ENCODE measurements around the gene USF2. TPM values are rescaled to one million over a fixed set of nuclear protein-coding genes. Genes with fewer than 3 reads are reported as not detected.

Gene USF2
- total and polyA plus RNA-seq, 2 of the 4 experiments (the other 2 are of a cell fraction): 21.3 to 65.6 TPM

DNA sequence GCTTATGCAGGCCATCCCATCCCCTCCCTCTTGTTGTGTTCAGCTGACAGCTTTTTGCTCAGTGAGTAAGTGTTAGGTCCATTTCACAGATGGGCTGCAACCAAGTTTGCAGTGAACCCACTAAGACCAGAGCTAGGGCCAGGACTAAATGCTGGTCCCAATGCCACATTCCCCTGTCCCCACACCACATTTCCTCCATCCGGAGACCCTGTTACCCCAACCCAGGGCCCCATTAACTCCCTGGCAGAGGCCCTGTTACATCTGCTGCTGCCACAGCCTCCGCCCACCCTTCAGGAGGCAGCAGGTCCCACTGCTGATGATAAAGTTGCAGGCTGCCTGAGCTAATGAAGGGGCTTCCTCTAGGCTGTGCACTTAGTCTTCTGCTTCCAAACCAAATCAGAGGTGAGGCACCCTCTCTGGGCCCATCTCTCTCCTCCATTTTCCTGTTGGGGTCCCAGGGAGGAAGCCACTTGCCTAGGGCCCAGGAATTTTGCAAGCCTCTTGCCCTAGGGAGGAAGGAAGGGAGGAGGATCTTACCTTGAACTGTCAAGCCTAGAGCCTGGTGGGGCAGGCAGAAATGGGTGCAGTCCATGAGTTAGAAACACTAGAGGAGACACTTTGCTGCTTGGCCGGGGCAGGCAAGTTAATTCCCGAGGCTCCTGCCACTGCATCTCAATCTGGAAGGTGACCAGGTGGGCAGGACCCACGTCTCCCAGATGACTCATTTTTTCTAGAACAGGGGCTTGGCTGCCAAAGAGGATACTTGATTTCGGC lies 3.4 kb upstream of the USF2 start:
- no peak for ATAC-seq (ENCODE audit: low read depth)
- peaks cover 9 to 25% of the 10 kb centered on the region in 2 experiments; a peak in 3 of 4 replicates for H3K79me1 ChIP-seq (ENCODE audit: low read depth in 1 of 2, low read length in 2 of 2)
- intact Hi-C loops (cut with micrococcal nuclease) (loop anchor here (5.0 kb wide), 1 partner anchor 123 kb away; the partner anchor contains the start of gene FXYD7), dilution Hi-C loops (cut with HindIII; ENCODE audit: low sequenced_read_pairs, unreplicated experiment) (no loop called here), in situ Hi-C loops (cut with MboI; ENCODE audit: low sequenced_read_pairs) (no loop called here)
- peaks cover 8% of the 10 kb centered on the region for H3K9me1 ChIP-seq (ENCODE audit: insufficient read depth, low read length)
- peaks cover 7% of the 10 kb centered on the region for H3K4me1 ChIP-seq (ENCODE audit: control insufficient read depth, insufficient read depth, low read length)
- H2BK5ac ChIP-seq (ENCODE audit: low read depth, low read length, poor library complexity, severe bottlenecking): no peak overlapping the region
- ChIA-PET POLR2A (ENCODE audit: unreplicated experiment) (no interaction called here), CTCF (no interaction called here)
- no peak overlapping the region for H2BK20ac ChIP-seq (ENCODE audit: low read depth, low read length)
- H4K5ac ChIP-seq (ENCODE audit: low read depth, low read length): no peak overlapping the region
- H4K8ac ChIP-seq (ENCODE audit: low read depth in 2 of 2, low read length in 2 of 2): no peak overlapping the region
- H3K27me3 ChIP-seq (ENCODE audit: control insufficient read depth, insufficient read depth, low read length): no peaks in the 10 kb centered on the region
- H3K27ac ChIP-seq (ENCODE audit: insufficient read depth, low read length): no peak overlapping the region
- no peak overlapping the region for H4K91ac ChIP-seq (ENCODE audit: insufficient read depth, low read depth, low read length)
- H3K4ac ChIP-seq (ENCODE audit: low read depth, low read length): no peak overlapping the region
- no peak overlapping the region for H3K14ac ChIP-seq (replicated peaks; ENCODE audit: low read depth, low read length)
- no peak overlapping the region for H3K18ac ChIP-seq (ENCODE audit: low read depth, low read length)
- no peak overlapping the region for H2BK15ac ChIP-seq (ENCODE audit: low read depth, low read length)
- no peak overlapping the region for H2AK5ac ChIP-seq (ENCODE audit: low read depth, low read length)
- H3K4me2 ChIP-seq (ENCODE audit: low read depth, low read length): no peak overlapping the region
- DNase-seq: no peak
- no TSS peak for BruUV-seq (replicated peaks)
- H3K9me3 ChIP-seq (ENCODE audit: control insufficient read depth, insufficient read depth, low read length): no peaks in the 10 kb centered on the region
- H2BK120ac ChIP-seq (ENCODE audit: low read depth, low read length): no peak overlapping the region
- WGBS, 2 experiments (ENCODE audit: extremely low coverage in 2 of 2, insufficient read length in 1 of 2): 70% methylated on average over 5 of the region's 6 CpGs; no CpG with 5 or more reads in 1 of the 2 experiments
- peaks cover 2% of the 10 kb centered on the region for H3K36me3 ChIP-seq (ENCODE audit: control insufficient read depth, insufficient read depth, low read length)
- H2AFZ ChIP-seq (replicated peaks; ENCODE audit: low read length, poor library complexity): no peak overlapping the region
- no peak overlapping the region for H3K9ac ChIP-seq (ENCODE audit: low read depth, low read length)
- H3K4me3 ChIP-seq (ENCODE audit: insufficient read depth, low read depth, low read length): no peak overlapping the region
- no peak overlapping the region for H2AK9ac ChIP-seq (replicated peaks; ENCODE audit: low read depth, low read length, poor library complexity)
- H4K20me1 ChIP-seq (ENCODE audit: insufficient read depth, low read length): no peaks in the 10 kb centered on the region
- H3K56ac ChIP-seq (ENCODE audit: extremely low read depth, insufficient read depth, low read length): no peak overlapping the region
- peak overlapping the region; percentile 48; the same call in 1 of the 2 replicates for H3K23ac ChIP-seq (ENCODE audit: low read depth, low read length)
- TF ChIP-seq FOS (IDR thresholded peaks at IDR 0.05; ENCODE audit: low read depth, low read length) (no peak), MAFK (IDR thresholded peaks at IDR 0.05; ENCODE audit: low read depth, low read length) (no peak), CEBPB (IDR thresholded peaks at IDR 0.05; ENCODE audit: low read depth, low read length) (no peak), MXI1 (IDR thresholded peaks at IDR 0.05; ENCODE audit: borderline replicate concordance, low read depth, low read length) (no peak), POLR2A (IDR thresholded peaks at IDR 0.05; ENCODE audit: low read depth, low read length) (no peak), SMC3 (IDR thresholded peaks at IDR 0.05; ENCODE audit: low read depth, low read length) (no peak), MAZ (IDR thresholded peaks at IDR 0.05; ENCODE audit: borderline replicate concordance, low read depth, low read length) (no peak), NFE2L2 (IDR thresholded peaks at IDR 0.05; ENCODE audit: low read depth, low read length) (no peak), BHLHE40 (IDR thresholded peaks at IDR 0.05; ENCODE audit: low read depth, low read length) (no peak), RAD21 (IDR thresholded peaks at IDR 0.05; ENCODE audit: low read length) (no peak), RCOR1 (IDR thresholded peaks at IDR 0.05; ENCODE audit: insufficient replicate concordance, low read length) (no peak), RFX5 (IDR thresholded peaks at IDR 0.05; ENCODE audit: low read depth, low read length) (no peak)
- TF ChIP-seq, protein P1, sequence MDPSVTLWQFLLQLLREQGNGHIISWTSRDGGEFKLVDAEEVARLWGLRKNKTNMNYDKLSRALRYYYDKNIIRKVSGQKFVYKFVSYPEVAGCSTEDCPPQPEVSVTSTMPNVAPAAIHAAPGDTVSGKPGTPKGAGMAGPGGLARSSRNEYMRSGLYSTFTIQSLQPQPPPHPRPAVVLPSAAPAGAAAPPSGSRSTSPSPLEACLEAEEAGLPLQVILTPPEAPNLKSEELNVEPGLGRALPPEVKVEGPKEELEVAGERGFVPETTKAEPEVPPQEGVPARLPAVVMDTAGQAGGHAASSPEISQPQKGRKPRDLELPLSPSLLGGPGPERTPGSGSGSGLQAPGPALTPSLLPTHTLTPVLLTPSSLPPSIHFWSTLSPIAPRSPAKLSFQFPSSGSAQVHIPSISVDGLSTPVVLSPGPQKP (IDR thresholded peaks at IDR 0.05; ENCODE audit: borderline replicate concordance, low read depth, low read length): no peak
- TF ChIP-seq, protein P2, sequence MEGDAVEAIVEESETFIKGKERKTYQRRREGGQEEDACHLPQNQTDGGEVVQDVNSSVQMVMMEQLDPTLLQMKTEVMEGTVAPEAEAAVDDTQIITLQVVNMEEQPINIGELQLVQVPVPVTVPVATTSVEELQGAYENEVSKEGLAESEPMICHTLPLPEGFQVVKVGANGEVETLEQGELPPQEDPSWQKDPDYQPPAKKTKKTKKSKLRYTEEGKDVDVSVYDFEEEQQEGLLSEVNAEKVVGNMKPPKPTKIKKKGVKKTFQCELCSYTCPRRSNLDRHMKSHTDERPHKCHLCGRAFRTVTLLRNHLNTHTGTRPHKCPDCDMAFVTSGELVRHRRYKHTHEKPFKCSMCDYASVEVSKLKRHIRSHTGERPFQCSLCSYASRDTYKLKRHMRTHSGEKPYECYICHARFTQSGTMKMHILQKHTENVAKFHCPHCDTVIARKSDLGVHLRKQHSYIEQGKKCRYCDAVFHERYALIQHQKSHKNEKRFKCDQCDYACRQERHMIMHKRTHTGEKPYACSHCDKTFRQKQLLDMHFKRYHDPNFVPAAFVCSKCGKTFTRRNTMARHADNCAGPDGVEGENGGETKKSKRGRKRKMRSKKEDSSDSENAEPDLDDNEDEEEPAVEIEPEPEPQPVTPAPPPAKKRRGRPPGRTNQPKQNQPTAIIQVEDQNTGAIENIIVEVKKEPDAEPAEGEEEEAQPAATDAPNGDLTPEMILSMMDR (conservative IDR thresholded peaks at IDR 0.05; ENCODE audit: low read depth, low read length): no peak
- TF ChIP-seq, protein P3, sequence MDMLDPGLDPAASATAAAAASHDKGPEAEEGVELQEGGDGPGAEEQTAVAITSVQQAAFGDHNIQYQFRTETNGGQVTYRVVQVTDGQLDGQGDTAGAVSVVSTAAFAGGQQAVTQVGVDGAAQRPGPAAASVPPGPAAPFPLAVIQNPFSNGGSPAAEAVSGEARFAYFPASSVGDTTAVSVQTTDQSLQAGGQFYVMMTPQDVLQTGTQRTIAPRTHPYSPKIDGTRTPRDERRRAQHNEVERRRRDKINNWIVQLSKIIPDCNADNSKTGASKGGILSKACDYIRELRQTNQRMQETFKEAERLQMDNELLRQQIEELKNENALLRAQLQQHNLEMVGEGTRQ (IDR thresholded peaks at IDR 0.05; ENCODE audit: low read depth, low read length): no peak

Measured in IMR-90 (cell line).